Vagina (tissue), 2 donors: ENCODE measurements around the gene MGMT.

Source experiments
- POLR2A ChIP-seq, 2 donors: fragments of 450-650 bp; IDR thresholded peaks; one replicate each; pipeline ENCODE4 v1.6.1; 2017; ENCODE audit warnings: antibody characterized with exemption in 2 of 2, mild to moderate bottlenecking in 2 of 2, moderate library complexity in 2 of 2
- TF ChIP-seq, protein P1 (sequence below), 3 experiments: fragments of 450-650 bp in 2 of 3; fragments of 200-600 bp in 1 of 3; sonication (generic) in 1 of 3; IDR thresholded peaks; one replicate each; pipeline ENCODE4 v1.5.1; 2017 to 2019; ENCODE audit warnings: antibody characterized with exemption in 3 of 3, mild to moderate bottlenecking in 2 of 3, moderate library complexity in 2 of 3

DNA sequence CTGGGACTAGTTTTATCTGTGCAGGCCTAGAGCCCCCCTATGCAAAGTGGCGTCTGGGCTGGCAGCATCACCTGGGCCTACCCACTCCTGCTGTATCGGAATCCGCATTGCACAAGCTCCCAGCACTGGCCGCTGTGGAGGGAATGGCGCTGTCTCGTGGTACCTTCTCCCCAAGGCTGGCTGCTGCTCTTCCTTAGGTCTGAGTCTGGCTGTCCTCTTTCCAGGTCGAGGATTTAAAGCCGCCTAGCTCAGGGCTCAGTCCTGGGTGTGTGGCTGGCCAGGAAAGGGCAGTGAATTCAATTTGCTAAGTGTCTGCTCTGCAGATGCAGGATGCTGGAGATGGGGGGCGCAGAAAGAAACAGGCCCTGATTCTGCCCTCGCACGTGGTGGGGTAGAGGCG, 44.7 kb downstream of the MGMT start:
- TF ChIP-seq POLR2A (IDR thresholded peaks at IDR 0.05) = no peak
- TF ChIP-seq, protein P1, sequence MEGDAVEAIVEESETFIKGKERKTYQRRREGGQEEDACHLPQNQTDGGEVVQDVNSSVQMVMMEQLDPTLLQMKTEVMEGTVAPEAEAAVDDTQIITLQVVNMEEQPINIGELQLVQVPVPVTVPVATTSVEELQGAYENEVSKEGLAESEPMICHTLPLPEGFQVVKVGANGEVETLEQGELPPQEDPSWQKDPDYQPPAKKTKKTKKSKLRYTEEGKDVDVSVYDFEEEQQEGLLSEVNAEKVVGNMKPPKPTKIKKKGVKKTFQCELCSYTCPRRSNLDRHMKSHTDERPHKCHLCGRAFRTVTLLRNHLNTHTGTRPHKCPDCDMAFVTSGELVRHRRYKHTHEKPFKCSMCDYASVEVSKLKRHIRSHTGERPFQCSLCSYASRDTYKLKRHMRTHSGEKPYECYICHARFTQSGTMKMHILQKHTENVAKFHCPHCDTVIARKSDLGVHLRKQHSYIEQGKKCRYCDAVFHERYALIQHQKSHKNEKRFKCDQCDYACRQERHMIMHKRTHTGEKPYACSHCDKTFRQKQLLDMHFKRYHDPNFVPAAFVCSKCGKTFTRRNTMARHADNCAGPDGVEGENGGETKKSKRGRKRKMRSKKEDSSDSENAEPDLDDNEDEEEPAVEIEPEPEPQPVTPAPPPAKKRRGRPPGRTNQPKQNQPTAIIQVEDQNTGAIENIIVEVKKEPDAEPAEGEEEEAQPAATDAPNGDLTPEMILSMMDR (IDR thresholded peaks at IDR 0.05) = no peak
